DND-41 (cell line): Measurements from ENCODE around the gene OPTC.

ENCODE experiments used
- ATAC-seq: fragments of 200-7000 bp; cut with Tn5 transposase; 3 replicates; pipeline ENCODE4 v1.9.1; 2021; ENCODE audit warnings: low read depth; ENCODE audit not compliant: insufficient read depth
- DNase-seq: peaks from one replicate; pipeline ENCODE4 v3.0.0-alpha.2; 2020
- H2AFZ ChIP-seq: 2 replicates; pipeline ENCODE4 v1.6.0; 2012; ENCODE audit warnings: low read depth, low read length
- H3K27ac ChIP-seq: 2 replicates; pipeline ENCODE4 v1.5.1; 2012; ENCODE audit warnings: low read length, inconsistent platforms
- H3K27me3 ChIP-seq: fragments of 200-600 bp; sonication (generic); 2 replicates; pipeline ENCODE4 v1.6.0; 2012; ENCODE audit warnings: low read length, mild to moderate bottlenecking, inconsistent platforms; ENCODE audit not compliant: insufficient read depth, poor library complexity
- H3K36me3 ChIP-seq: 2 replicates; pipeline ENCODE4 v1.5.1; 2012; ENCODE audit warnings: low read length, inconsistent platforms; ENCODE audit not compliant: insufficient read depth
- H3K4me1 ChIP-seq: 2 replicates; pipeline ENCODE4 v1.5.1; 2012; ENCODE audit warnings: mild to moderate bottlenecking, low read length; ENCODE audit not compliant: insufficient read depth
- H3K4me2 ChIP-seq: 2 replicates; pipeline ENCODE4 v1.6.0; 2012; ENCODE audit warnings: mild to moderate bottlenecking, moderate library complexity, low read length, inconsistent platforms; ENCODE audit not compliant: insufficient read depth
- H3K4me3 ChIP-seq, 2 experiments: fragments of 200-600 bp in 1 of 2; shearing (Covaris generic) in 1 of 2; 2 replicates each; pipeline ENCODE4 v1.5.1; 2012 to 2016; ENCODE audit warnings: inconsistent platforms in 2 of 2, low read length in 2 of 2, mild to moderate bottlenecking in 2 of 2, low read depth in 1 of 2, moderate library complexity in 1 of 2
- H3K79me2 ChIP-seq: 2 replicates; pipeline ENCODE4 v1.6.0; 2012; ENCODE audit warnings: low read length, inconsistent platforms; ENCODE audit not compliant: insufficient read depth
- H3K9ac ChIP-seq: 2 replicates; pipeline ENCODE4 v1.6.0; 2012; ENCODE audit warnings: low read depth, mild to moderate bottlenecking, inconsistent platforms, low read length, moderate library complexity
- H3K9me3 ChIP-seq: 2 replicates; pipeline ENCODE4 v1.5.1; 2012; ENCODE audit warnings: low read length, moderate library complexity, mild to moderate bottlenecking, inconsistent platforms; ENCODE audit not compliant: insufficient read depth, severe bottlenecking
- H4K20me1 ChIP-seq: 2 replicates; pipeline ENCODE4 v1.6.0; 2012; ENCODE audit warnings: low read length; ENCODE audit not compliant: insufficient read depth
- CTCF ChIP-seq: IDR thresholded peaks from 2 replicates; pipeline ENCODE4 v1.5.1; 2012; ENCODE audit warnings: borderline replicate concordance, low read length, moderate library complexity, mild to moderate bottlenecking; ENCODE audit not compliant: poor library complexity, severe bottlenecking; ENCODE audit errors: extremely low read depth
- EZH2 ChIP-seq: IDR thresholded peaks from 3 replicates; pipeline ENCODE4 v1.6.1; 2012; ENCODE audit warnings: borderline replicate concordance, low read depth, mild to moderate bottlenecking, moderate library complexity, low read length, inconsistent platforms; ENCODE audit not compliant: severe bottlenecking

OPTC gene

GRCh38 chr1:203544978-203545816, 51.2 kb downstream of the OPTC start:
- TF ChIP-seq EZH2: no peak
- no peak for TF ChIP-seq CTCF
- H3K4me1 ChIP-seq: no peaks in the 10 kb centered on the region
- no peak overlapping the region for H2AFZ ChIP-seq
- no peaks in the 10 kb centered on the region for H4K20me1 ChIP-seq
- no peaks in the 10 kb centered on the region for H3K9me3 ChIP-seq
- H3K9ac ChIP-seq: no peak overlapping the region
- no peaks in the 10 kb centered on the region for H3K27me3 ChIP-seq
- H3K4me3 ChIP-seq: no peak overlapping the region
- DNase-seq (no peak), ATAC-seq (no peak)
- H3K27ac ChIP-seq: no peak overlapping the region
- no peak overlapping the region for H3K4me2 ChIP-seq
- no peaks in the 10 kb centered on the region for H3K36me3 ChIP-seq
- H3K79me2 ChIP-seq: no peaks in the 10 kb centered on the region

GRCh38 chr1:203546274-203546673, 52.3 kb downstream of the OPTC start:
- Histone ChIP-seq H3K79me2 (no peaks in the 10 kb centered on the region), H3K27ac (no peak overlapping the region), H4K20me1 (no peaks in the 10 kb centered on the region), H3K4me3 (no peak overlapping the region), H3K4me2 (no peak overlapping the region), H3K27me3 (no peaks in the 10 kb centered on the region), H2AFZ (no peak overlapping the region), H3K4me1 (no peaks in the 10 kb centered on the region), H3K36me3 (no peaks in the 10 kb centered on the region), H3K9me3 (no peaks in the 10 kb centered on the region), H3K9ac (no peak overlapping the region)
- DNase-seq (no peak), ATAC-seq (no peak)
- TF ChIP-seq CTCF: no peak
- TF ChIP-seq EZH2: no peak

DNA sequence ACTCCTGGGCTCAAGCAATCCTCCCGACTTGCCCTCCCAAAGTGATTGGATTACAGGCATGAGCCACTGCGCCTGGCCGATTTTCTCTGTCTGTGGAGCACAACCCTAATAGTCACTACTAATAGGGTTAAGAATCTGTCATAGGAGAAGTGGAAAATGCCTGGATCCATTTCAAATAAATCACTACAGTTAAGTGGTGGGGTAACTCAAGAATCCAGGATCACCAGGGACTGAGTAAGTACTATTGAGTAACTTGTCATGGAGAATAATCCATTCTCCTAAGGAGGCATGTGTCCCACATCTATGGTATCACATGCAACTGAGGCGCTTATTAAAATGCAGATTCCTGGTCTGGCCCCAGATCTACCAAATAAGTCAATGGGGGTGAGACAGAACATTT, 53.2 kb downstream of the OPTC start:
- TF ChIP-seq CTCF: no peak
- TF ChIP-seq EZH2: no peak
- no peak overlapping the region for H3K4me2 ChIP-seq
- no peaks in the 10 kb centered on the region for H3K27me3 ChIP-seq
- no peak overlapping the region for H3K4me3 ChIP-seq
- H3K27ac ChIP-seq: no peak overlapping the region
- no peaks in the 10 kb centered on the region for H3K79me2 ChIP-seq
- no peaks in the 10 kb centered on the region for H4K20me1 ChIP-seq
- H3K4me1 ChIP-seq: no peaks in the 10 kb centered on the region
- DNase-seq (no peak), ATAC-seq (no peak)
- no peaks in the 10 kb centered on the region for H3K36me3 ChIP-seq
- no peak overlapping the region for H2AFZ ChIP-seq
- no peaks in the 10 kb centered on the region for H3K9me3 ChIP-seq
- H3K9ac ChIP-seq: no peak overlapping the region
